Osteocyte (in vitro differentiated cells): ENCODE measurements around the gene COL24A1. TPM values are rescaled to one million over a fixed set of nuclear protein-coding genes. Genes with fewer than 3 reads are reported as not detected.

Experiments
- DNase-seq: peaks from one replicate; pipeline ENCODE4 v3.0.0; 2021; ENCODE audit warnings: mixed read lengths; ENCODE audit not compliant: unreplicated experiment; ENCODE audit errors: extremely low spot score
- H3K27ac Mint-ChIP-seq: one replicate; pipeline ENCODE4 v1.8.0; 2021; ENCODE audit warnings: mild to moderate bottlenecking, mixed read lengths; ENCODE audit not compliant: unreplicated experiment
- H3K27me3 Mint-ChIP-seq: one replicate; pipeline ENCODE4 v1.8.0; 2021; ENCODE audit warnings: mixed read lengths; ENCODE audit not compliant: unreplicated experiment
- H3K36me3 Mint-ChIP-seq: one replicate; pipeline ENCODE4 v1.8.0; 2021; ENCODE audit warnings: mixed read lengths; ENCODE audit not compliant: unreplicated experiment
- H3K4me1 Mint-ChIP-seq: one replicate; pipeline ENCODE4 v1.8.0; 2021; ENCODE audit warnings: mixed read lengths; ENCODE audit not compliant: unreplicated experiment
- H3K4me3 Mint-ChIP-seq: one replicate; pipeline ENCODE4 v1.8.0; 2021; ENCODE audit warnings: mild to moderate bottlenecking, moderate library complexity, mixed read lengths; ENCODE audit not compliant: unreplicated experiment
- H3K9me3 Mint-ChIP-seq: one replicate; pipeline ENCODE4 v1.8.0; 2021; ENCODE audit warnings: mixed read lengths; ENCODE audit not compliant: unreplicated experiment
- CTCF ChIP-seq: fragments of 200-600 bp; sonication (generic); IDR thresholded peaks from 2 replicates; pipeline ENCODE4 v1.5.0; 2021; ENCODE audit warnings: antibody characterized with exemption, mild to moderate bottlenecking, moderate library complexity
- total RNA-seq: library from RNA; stranded (reverse); gene quantifications from 2 replicates; pipeline ENCODE4 v1.2.1, GENCODE V29; 2021

Gene COL24A1
- total RNA-seq, 1 donor from 2014 or later = 0.46 TPM

- TF ChIP-seq CTCF = no peak
- Mint-ChIP-seq H3K9me3 (peaks cover 7% of the 10 kb centered on the region), H3K27ac (no peak overlapping the region), H3K4me3 (no peak overlapping the region), H3K4me1 (no peaks in the 10 kb centered on the region), H3K27me3 (peaks cover 21% of the 10 kb centered on the region), H3K36me3 (no peaks in the 10 kb centered on the region)
- no peak for DNase-seq
Observed at GRCh38 chr1:86105533-86105866, 51.1 kb downstream of the COL24A1 start.

GRCh38 chr1:86104606-86105532, 51.7 kb downstream of the COL24A1 start:
- H3K9me3 Mint-ChIP-seq = peaks cover 7% of the 10 kb centered on the region
- no peaks in the 10 kb centered on the region for H3K36me3 Mint-ChIP-seq
- no peak overlapping the region for H3K4me3 Mint-ChIP-seq
- no peak for TF ChIP-seq CTCF
- no peak overlapping the region for H3K27ac Mint-ChIP-seq
- peaks cover 22% of the 10 kb centered on the region for H3K27me3 Mint-ChIP-seq
- no peaks in the 10 kb centered on the region for H3K4me1 Mint-ChIP-seq
- no peak for DNase-seq

- Mint-ChIP-seq H3K27ac (no peak overlapping the region), H3K4me1 (no peaks in the 10 kb centered on the region), H3K9me3 (peaks cover 7% of the 10 kb centered on the region), H3K36me3 (no peaks in the 10 kb centered on the region), H3K27me3 (peaks cover 37% of the 10 kb centered on the region), H3K4me3 (no peak overlapping the region)
- TF ChIP-seq CTCF = no peak
- no peak for DNase-seq
Observed at GRCh38 chr1:86101616-86102015, 55.0 kb downstream of the COL24A1 start.

GRCh38 chr1:86100401-86100800, 56.2 kb downstream of the COL24A1 start:
- peaks cover 39% of the 10 kb centered on the region for H3K27me3 Mint-ChIP-seq
- TF ChIP-seq CTCF = no peak
- DNase-seq = no peak
- H3K36me3 Mint-ChIP-seq = no peaks in the 10 kb centered on the region
- no peaks in the 10 kb centered on the region for H3K4me1 Mint-ChIP-seq
- no peak overlapping the region for H3K4me3 Mint-ChIP-seq
- H3K9me3 Mint-ChIP-seq = peaks cover 7% of the 10 kb centered on the region
- H3K27ac Mint-ChIP-seq = no peak overlapping the region

- no peak for TF ChIP-seq CTCF
- H3K9me3 Mint-ChIP-seq = peaks cover 3% of the 10 kb centered on the region
- no peak overlapping the region for H3K27ac Mint-ChIP-seq
- no peak for DNase-seq
- H3K4me3 Mint-ChIP-seq = no peak overlapping the region
- H3K4me1 Mint-ChIP-seq = peaks cover 2% of the 10 kb centered on the region
- peaks cover 15% of the 10 kb centered on the region for H3K27me3 Mint-ChIP-seq
- no peaks in the 10 kb centered on the region for H3K36me3 Mint-ChIP-seq
Observed at GRCh38 chr1:86089765-86090164, 66.8 kb downstream of the COL24A1 start.
